T-helper 1 cell treated with Interleukin-12 subunit alpha and Interleukin-12 subunit beta and Interleukin-4 antibody, amounts not matched to agents 30 ng/mL and 1 ng/mL, for 36 hours (primary cell): ENCODE data around the gene ZEB1. TPM values are rescaled to one million over a fixed set of nuclear protein-coding genes. Genes with fewer than 3 reads are reported as not detected.
"Not testable (repeated sequence)": the region's sequence is repeated elsewhere in the genome, so short reads cannot be mapped to it uniquely, and the experiment has no call there.

Experiments
- intact Hi-C: fragments of 100-400 bp; cut with micrococcal nuclease; formaldehyde crosslinking; loops from one replicate; pipeline ENCODE4 v1.15.1; 2024
- total RNA-seq: library from RNA; stranded (reverse); gene quantifications from 2 replicates; pipeline ENCODE4 v1.2.3, GENCODE V29; 2022

Gene ZEB1
- total RNA-seq, 1 donor from 2014 or later = 72.0 TPM

DNA sequence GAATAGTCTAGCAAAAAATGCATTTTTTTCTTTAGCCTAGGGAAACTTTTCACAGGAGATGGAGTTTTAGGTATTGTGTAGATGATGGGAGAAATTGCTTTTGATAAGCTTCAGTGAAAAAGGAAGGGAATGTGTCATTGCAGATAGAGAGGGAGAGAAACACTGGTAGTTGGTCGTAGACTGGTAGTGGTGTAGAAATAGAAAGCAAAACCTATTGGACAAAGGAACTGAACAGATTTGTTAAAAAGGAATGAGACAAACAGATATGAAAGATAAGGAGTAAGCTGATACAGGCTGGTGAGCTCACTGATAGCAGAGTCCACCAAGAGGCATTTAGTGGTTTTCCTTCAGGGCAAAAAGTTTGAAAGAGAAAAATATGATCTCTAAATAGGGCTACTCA, 94.3 kb downstream of the ZEB1 start:
- intact Hi-C loops = no loop called here

DNA sequence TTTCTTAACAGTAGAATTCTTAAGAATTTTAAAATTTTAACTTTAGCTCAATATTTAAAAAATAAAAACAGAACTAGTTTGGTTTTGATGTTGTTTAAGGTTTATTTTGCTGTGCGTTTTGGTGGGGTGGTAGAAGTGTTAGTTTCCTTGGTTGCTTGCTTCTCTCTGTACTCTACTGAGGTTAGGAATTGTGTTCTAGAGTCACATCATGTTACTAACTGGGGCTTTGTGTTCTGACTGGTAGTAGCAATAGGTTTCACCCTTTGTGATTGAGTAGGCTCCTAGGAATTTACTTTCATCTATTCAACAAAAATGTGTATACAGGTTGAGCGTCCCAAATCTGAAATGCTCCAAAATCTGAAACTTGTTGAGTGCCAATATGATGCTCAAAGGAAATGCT, 99.5 kb downstream of the ZEB1 start:
- intact Hi-C loops = no loop called here

DNA sequence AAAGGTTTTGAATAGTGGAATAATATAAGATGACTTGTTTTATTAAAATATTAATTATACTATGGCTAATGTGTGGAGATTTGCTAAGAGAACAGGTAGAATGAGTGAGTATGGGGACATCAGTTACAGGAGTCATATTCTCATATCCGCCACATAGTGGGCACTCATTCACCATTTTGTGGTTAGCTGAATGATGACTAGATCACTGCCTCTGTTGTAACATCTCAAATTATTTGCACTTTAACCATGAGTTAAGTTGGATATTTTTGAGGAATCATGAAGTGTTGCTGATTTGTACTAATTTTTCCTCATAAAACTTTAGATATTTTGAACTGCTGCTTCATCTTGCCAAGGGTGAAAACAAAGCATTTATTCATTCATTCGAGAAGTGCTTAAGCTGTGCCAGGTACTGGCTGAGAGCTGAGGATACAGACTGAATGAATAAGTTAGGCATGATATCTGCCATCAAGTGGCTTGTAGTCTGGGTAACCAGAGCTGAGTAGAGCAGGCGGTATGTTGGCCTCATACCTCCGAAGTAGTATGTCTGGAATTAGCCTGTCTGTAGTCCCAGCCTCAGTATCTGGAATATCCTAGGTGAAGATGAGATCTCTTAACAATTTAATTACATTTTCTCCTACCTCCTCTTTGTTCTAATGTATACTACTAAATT, 100.5 kb downstream of the ZEB1 start:
- intact Hi-C loops = loop anchor here (5.0 kb wide), 1 partner anchor 337 kb away; no protein-coding TSS in a partner anchor

- intact Hi-C loops = loop anchor here (5.0 kb wide), 1 partner anchor 339 kb away; no protein-coding TSS in a partner anchor
Measured at GRCh38 chr10:31421322-31421721, 102.3 kb downstream of the ZEB1 start.

- intact Hi-C loops = loop anchor here (5.0 kb wide), 1 partner anchor 340 kb away; no protein-coding TSS in a partner anchor
Measured at GRCh38 chr10:31422634-31423033, 103.6 kb downstream of the ZEB1 start.

GRCh38 chr10:31424473-31424872, 105.5 kb downstream of the ZEB1 start:
- intact Hi-C loops = loop anchor here (5.0 kb wide), 1 partner anchor 342 kb away; no protein-coding TSS in a partner anchor

- intact Hi-C loops = no loop called here
Measured at GRCh38 chr10:31426401-31426800, 107.4 kb downstream of the ZEB1 start.

GRCh38 chr10:31427334-31427733, 108.3 kb downstream of the ZEB1 start:
- intact Hi-C loops = not testable (repeated sequence)

GRCh38 chr10:31428499-31428898, 109.5 kb downstream of the ZEB1 start:
- intact Hi-C loops = not testable (repeated sequence)

GRCh38 chr10:31431021-31431420, 112.0 kb downstream of the ZEB1 start:
- intact Hi-C loops = no loop called here

DNA sequence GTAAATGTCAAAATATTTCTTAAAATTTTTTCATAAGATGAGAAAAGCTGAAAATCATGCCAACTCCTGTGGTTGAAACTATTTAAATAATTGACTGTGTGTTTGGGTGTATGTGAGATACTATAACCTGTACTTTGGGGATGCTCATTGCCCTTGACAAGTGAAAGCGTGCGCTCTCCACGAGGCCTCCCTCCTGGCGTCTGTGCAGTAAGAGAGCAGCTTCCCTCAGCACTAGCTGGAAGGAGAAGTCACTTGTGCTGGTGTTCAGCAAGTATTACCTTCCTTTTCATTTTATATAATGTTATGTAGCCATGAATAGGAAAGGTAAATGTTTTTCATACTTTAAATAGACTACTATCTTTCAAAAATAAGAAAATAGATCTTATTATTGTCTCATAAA, 118.9 kb downstream of the ZEB1 start:
- intact Hi-C loops = no loop called here

GRCh38 chr10:31451766-31452165, 132.8 kb downstream of the ZEB1 start:
- intact Hi-C loops = no loop called here

GRCh38 chr10:31456468-31456867, 137.5 kb downstream of the ZEB1 start:
- intact Hi-C loops = no loop called here

- intact Hi-C loops = no loop called here
Measured at GRCh38 chr10:31457858-31458257, 138.8 kb downstream of the ZEB1 start.

DNA sequence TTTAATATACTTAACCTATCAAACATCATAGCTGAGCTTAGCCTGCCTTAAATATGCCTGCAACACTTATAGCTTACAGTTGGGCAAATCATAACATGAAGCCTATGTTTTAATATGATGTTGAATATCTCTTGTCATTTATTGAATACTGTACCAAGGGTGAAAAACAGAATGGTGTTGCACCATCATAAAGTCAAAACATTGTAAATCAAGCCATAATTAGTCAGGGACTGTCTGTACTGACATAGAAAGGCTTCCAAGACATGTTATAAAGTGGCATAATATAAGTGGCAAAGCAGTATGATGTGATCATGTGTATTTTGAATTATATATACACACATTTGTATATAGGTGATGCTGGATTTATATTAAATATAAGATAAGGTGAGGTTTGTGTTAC, 140.0 kb downstream of the ZEB1 start:
- intact Hi-C loops = no loop called here

GRCh38 chr10:31460242-31460641, 141.2 kb downstream of the ZEB1 start:
- intact Hi-C loops = no loop called here

DNA sequence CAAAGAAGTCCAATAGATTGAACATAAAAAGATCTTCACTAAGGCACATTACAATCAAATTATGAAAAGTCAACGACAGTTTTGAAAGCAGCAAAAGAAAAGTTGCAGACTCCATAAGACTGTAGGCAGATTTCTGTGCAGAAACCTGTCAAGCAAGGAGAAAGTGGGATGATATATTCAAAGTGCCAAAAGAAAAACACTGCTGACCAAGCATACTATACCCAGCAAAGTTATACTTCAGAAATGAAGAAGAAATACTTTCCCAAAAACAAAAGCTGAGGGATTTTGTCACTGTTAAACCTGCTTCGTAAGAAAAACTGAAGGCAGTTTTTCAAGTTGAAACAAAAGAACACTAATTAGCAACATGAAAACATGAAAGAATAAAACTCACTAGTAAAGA, 145.5 kb downstream of the ZEB1 start:
- intact Hi-C loops = no loop called here

- intact Hi-C loops = no loop called here
Measured at GRCh38 chr10:31466313-31466712, 147.3 kb downstream of the ZEB1 start.

DNA sequence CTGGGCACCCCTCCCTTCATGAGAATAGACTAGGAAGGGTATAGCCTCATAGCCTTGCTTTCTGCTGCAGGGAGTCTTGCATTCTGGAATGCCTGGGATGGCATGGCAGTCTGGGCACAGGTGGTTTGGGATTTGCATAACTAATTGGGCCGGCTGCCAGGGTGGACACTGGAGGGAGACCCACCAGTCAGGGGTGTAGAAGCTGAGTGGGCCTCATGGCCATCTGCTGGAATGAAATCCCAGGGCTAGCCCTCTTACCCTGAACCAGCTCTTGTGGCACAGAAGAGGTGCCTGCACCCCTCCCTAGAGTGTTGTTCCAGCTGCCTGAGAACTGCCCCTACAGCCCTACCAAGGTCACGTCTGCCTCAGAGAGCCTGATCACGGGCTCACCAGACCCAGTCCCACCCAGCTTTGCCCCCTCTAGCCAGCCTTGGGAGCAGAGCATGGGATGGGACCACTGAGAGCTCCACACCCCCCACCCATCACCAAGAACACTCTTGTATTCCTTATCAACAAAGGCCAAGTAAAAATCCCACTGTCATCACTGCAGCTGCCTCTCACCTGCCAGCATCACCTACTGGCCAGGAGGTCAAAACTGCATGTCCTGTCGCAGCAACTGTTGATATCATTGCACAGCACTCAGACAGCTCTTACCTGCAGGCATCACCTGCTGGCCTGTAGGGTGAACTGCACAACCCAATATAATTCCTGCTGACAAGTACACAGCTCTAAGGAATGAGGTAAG, 148.9 kb downstream of the ZEB1 start:
- intact Hi-C loops = no loop called here

- intact Hi-C loops = no loop called here
Measured at GRCh38 chr10:31468536-31468859, 149.5 kb downstream of the ZEB1 start.

GRCh38 chr10:31475519-31475918, 156.5 kb downstream of the ZEB1 start:
- intact Hi-C loops = no loop called here

GRCh38 chr10:31476088-31476487, 157.1 kb downstream of the ZEB1 start:
- intact Hi-C loops = no loop called here

- intact Hi-C loops = no loop called here
Measured at GRCh38 chr10:31477584-31477983, 158.6 kb downstream of the ZEB1 start.
